Stimulated activated CD8-positive, alpha-beta memory T cell treated with anti-CD3 and anti-CD28 coated beads, Interleukin-7, amount 100 ng/mL, for 4 hours (primary cell): ENCODE results near the gene RNF166.

ENCODE experiments used
- DNase-seq, 2 donors: peaks; one replicate each; pipeline ENCODE4 v3.0.0-alpha.2; 2020; ENCODE audit warnings: low read depth in 2 of 2

RNF166 gene

DNA sequence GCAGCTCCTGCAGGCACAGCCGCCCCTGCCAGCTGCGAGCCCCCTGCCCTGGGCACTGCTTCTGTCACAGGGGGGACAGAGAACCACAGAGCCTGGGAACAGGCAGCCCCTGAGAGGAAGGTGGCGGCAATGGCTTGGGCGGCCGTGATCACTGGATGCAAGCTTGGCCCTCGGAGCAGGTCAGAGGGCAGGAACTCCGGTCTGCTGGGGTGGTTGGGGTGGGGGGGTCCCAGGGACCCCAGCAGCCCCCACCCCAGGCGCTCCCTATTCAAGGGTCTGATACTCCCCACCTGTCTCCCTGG lies 53.5 kb downstream of the RNF166 start:
- DNase-seq, result no peak

GRCh38 chr16:88651989-88652761 lies 54.0 kb downstream of the RNF166 start:
- DNase-seq, result no peak

DNA sequence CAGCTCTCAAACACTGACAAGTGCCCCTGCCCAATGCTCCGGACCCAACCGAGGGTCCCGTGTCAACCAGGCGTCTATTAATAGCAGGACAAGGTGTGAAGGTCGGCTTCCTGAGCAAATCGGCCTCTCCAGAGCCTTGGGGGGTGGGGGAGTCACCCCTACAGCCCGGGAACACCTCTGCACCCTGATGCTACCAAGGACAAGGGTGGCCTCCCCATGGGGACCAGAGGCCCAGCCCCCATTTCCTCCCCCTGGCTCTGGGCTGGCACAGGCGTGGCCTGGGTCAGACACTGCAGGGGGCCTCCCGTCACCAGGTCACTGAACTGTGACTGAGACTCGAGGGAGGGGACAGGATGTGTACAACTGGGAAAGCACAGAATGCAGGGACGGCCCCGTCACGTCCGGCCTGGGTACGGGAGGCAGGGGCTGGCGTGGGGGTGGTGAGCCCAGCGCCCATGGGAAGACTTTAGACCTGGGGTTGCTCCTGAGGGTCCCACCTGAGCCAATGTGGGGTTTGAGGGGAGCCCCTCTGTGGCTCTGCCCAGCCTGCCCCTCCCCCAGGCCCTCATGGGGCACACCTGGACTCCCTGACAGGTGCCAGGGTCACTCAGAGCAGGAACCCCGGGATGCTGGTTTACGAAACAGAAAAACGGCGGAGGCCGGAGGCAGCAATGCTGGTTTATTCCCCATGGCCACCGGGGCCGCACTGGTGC lies 54.8 kb downstream of the RNF166 start:
- peak; percentile 55 for DNase-seq

DNA sequence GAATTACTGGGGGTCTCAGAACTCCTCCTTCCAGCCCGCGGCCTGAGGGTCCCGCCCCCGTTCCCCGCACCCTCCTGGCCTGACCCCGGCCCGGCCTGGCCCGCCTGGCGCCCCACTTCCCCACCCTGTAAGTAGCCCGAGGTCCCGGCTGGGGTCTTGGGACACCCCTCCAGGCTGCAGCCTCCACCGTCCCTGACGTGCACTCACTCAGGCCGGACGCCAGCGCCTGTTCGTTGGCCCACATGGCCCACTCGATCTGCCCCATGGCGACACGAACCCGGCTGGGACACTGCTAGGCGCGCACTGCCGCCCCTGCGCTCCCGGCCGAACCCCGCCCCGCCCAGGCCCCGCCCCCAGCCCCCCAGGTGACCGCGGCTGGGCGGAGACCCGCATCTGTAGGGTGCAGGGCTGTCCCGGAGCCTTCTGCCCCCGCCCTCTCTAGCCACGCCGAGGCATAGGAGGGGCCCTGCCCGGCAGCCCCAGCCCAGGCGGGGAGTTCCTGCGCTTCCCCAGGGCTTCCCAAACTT lies 55.4 kb downstream of the RNF166 start, which contains the start of gene CYBA:
Gene CYBA (minus strand): TSS at position 305 of the 527 bp plus-strand sequence. CDS start 40 bp downstream, at position 265.
- DNase-seq, result peak; percentile 54 to 75

GRCh38 chr16:88649924-88650748 lies 56.1 kb downstream of the RNF166 start:
- no peak for DNase-seq

DNA sequence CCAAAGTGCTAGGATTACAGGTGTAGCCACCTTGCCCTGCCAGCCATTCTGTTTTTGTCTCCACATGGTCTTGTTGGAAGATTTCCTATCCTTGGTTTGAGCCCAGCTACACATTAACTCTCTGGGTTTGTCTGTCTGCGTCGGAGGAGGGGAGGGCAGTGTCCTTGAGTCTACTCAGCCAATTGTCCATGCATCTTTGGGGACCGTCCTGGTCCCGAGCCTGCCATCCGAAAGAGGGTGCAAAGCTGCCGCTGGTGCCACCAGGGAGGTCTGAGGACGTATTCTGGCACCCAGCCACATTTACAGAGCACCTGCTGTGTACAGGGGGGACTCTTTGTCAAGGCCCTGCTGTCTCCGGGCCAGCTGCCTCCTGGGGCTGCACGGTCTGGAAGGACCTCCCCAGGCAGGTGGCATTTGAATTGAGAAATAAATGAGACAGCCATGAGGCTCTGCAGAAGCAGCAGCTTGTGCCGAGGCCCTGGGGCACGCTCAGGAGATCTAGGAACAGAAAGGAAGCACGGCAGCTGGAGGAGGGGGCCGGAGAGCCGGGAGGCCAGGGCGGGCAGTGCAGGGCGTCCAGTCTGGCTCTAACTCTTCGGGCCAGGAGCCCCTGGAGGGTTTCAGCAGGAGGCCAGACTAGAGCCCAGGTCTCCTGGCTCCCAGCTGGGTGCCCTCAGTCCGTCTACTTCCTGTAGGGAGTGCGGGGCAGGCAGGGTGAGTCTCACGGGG lies 56.8 kb downstream of the RNF166 start:
- DNase-seq, result no peak

DNA sequence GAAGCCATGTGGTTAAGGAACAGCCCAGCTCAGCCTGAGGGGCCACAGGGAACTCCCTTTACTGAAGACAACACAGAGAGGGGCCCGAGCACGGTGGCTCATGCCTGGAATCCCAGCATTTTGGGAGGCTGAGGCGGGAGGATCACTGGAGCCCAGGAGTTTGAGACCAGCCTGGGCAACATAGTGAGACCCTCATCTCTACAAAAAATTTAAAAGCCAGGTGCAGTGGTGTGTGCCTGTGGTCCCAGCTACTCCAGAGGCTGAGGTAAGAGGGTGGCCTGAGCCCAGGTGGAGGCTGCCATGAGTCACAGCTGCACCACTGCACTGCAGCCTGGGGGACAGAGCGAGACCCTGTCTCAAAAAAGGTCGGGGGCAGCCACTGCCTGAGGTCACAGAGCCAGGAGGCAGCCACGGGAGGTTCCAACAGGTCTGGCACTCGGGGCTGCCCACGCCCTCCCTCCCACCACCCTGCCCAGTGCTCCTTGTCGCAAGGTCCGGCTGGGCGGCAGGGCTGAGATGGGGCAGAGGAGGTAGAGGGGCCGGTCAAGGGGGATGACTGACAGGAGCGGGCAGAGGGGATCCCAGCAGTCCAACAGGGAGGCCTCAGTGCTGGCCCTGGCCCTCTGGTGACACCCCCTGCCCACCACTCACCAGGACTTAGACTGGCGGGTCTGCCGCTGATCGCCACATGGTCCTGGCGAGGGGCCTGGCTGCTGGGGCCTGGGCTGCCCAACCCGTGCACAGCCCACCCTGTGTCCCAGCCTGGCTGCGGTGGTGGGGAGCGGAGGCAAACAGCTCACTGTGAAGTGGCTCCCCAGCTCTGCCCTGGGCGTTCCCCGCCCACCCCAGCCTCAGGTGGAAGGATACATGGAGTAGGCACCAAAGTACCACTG lies 58.8 kb downstream of the RNF166 start:
- no peak for DNase-seq
